DND-41 (cell line): ENCODE measurements around the gene SEC16A.

Experiments used
- CTCF ChIP-seq: IDR thresholded peaks from 2 replicates; pipeline ENCODE4 v1.5.1; 2012; ENCODE audit warnings: borderline replicate concordance, low read length, moderate library complexity, mild to moderate bottlenecking; ENCODE audit not compliant: poor library complexity, severe bottlenecking; ENCODE audit errors: extremely low read depth
- EZH2 ChIP-seq: IDR thresholded peaks from 3 replicates; pipeline ENCODE4 v1.6.1; 2012; ENCODE audit warnings: borderline replicate concordance, low read depth, mild to moderate bottlenecking, moderate library complexity, low read length, inconsistent platforms; ENCODE audit not compliant: severe bottlenecking

- TF ChIP-seq CTCF (no peak), EZH2 (no peak)
Measured at GRCh38 chr9:136496801-136497620, 14.2 kb upstream of the SEC16A start.
